Renal cortex interstitium (tissue), 11 donors: Measurements from ENCODE around the gene IFT25. TPM values are rescaled to one million over a fixed set of nuclear protein-coding genes. Genes with fewer than 3 reads are reported as not detected.

Source experiments
- DNase-seq, 11 donors: peaks; one replicate each; pipeline ENCODE4 v3.0.0-alpha.2; 2013; ENCODE audit warnings: low read depth in 9 of 11, low spot score in 4 of 11; ENCODE audit errors: extremely low read depth in 1 of 11
- polyA plus RNA-seq, 3 donors: library from polyadenylated mRNA; unstranded; fragments of 120-200 nt; gene quantifications; one replicate each; pipeline ENCODE4 v1.2.1, GENCODE V29; 2013; ENCODE audit not compliant: insufficient read length in 3 of 3

IFT25 gene
- polyA plus RNA-seq, 3 donors, result 44.7 to 56.1 (median 53.2) TPM

GRCh38 chr1:53967409-53968124, 22.1 kb upstream of the IFT25 start:
- no peak for DNase-seq

- DNase-seq, result no peak
Observed at GRCh38 chr1:53966794-53967193, 21.3 kb upstream of the IFT25 start.

GRCh38 chr1:53964109-53964508, 18.6 kb upstream of the IFT25 start:
- no peak for DNase-seq

DNA sequence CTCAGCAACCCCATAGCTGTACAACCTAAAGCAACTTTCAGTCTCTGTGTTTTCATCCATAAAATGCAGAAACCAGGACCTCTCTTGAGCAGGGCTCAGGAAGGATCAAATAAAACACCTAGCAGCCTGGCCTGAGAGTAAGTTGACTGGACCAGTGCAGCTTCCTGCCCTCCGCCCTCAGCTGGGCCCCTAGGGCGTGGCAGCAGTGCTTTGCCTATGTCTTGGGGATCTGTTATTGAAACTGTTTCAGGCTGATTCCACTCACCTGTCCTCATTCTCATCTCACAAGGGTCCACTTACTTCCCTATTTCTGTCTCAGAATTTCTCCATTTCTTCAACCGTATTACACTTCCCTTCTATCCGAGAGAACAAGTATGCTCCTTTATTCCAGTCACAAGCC, 18.0 kb upstream of the IFT25 start:
- DNase-seq, result no peak

GRCh38 chr1:53962395-53962794, 16.9 kb upstream of the IFT25 start:
- DNase-seq, result no peak

DNA sequence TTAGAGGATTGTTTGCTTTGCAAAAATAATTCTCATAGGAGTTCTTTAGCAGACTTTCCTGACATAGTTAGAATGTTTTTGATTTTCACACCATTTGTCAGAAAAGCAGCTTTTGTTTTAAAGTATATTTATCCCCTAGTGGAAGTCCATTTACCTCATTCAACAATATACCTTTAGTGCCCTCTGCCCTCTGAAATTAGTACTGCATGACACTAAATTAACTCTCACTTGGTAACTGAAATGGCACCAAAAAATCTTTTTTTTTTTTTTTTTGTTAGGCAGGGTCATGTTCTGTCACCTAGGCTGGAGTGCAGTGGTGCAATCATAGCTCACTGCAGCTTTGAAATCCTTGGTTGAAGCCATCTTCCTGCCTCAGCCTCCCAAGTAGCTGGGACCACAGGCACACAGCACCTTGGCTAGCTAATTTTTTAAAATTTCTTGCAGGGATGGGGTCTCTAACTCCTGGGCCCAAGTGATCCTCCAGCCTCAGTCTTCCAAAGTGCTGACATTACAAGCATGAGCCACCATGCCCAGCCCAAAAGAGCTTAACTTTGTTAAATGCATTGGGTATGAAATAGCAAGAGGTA, 14.3 kb upstream of the IFT25 start:
- DNase-seq, result no peak

DNA sequence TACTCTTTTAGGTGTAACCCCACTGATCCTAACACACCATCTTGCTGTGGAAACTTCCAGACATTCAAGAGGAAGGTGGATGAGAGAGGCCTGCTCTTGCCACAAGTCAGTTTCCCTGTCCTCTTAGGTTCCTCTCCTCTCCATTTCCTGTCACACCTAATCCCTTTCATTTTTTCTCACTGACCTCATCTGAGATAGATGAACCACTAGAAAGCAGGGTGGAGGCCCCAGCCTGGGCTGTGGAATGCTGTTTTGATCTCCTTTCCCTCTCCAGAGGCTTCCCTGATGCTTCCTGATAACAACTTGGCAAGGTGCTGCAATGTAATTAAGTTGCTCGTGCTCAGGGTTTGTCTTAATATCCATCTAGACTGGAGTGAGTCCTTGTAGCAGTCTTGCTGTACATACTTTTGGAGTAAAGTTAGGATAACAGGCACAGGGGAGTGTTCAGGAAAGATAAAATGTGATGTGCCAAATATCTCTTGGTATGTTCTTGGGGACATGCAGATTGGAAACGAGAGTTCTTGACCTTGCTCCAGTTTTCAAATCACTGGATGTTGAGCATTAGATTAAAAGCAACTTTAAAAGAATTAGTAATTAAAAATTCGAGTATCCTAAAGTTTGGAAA, 11.8 kb upstream of the IFT25 start:
- DNase-seq, result no peak

- DNase-seq, result no peak
Observed at GRCh38 chr1:53956308-53957168, 11.0 kb upstream of the IFT25 start.

DNA sequence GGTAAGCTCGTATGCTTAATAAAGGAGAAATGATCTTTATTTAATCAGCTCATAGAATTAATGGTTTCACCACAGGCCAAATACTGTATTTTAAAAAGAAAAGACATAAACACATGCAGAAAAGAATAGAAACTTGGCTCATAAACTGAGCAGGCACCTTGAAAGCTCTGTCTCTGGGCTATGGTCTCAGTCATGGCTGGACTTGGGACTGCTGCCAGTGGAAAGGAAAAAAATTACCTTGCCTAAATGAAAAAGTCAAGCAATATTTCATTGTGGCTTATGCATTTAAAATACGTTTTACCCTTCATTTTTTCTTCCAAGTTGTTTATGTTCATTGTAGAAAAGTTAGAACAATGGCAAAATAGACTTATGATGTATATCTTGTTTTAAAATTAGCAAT, 8.6 kb upstream of the IFT25 start:
- DNase-seq, result no peak

DNA sequence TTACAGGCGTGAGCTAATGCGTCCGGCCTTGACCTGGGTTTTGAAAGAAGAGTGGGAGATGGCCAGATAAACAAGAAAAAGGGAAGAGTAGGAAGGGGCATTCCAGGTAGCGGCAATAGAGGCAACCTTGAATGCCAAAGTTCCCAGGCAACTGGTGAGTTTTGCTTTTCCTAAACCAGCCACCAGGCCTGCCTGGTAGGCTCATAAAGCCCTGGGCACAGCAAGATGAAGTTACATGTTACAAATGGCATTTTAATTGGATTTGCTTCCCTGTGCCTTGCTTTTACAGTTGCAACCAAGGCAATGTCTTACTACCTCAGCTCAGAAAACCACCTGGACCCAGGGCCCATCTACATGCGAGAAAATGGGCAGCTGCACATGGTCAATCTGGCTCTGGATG, 6.2 kb upstream of the IFT25 start:
- no peak for DNase-seq

- DNase-seq, result peak in 6 of 11 donors; percentile 24 to 53 (median 44)
Observed at GRCh38 chr1:53949023-53949990, 3.8 kb upstream of the IFT25 start.

- no peak for DNase-seq
Observed at GRCh38 chr1:53948291-53948690, 2.8 kb upstream of the IFT25 start.

- no peak for DNase-seq
Observed at GRCh38 chr1:53947172-53947907, 1.8 kb upstream of the IFT25 start.

GRCh38 chr1:53946252-53947171, 1.0 kb upstream of the IFT25 start, which contains the start of gene LRRC42:
Gene LRRC42, plus strand, starts transcription at chr1:53946350. Its CDS starts 5,650 bp downstream, at chr1:53952000.
- peak in 2 of 11 donors; percentile 68 to 81 for DNase-seq

DNA sequence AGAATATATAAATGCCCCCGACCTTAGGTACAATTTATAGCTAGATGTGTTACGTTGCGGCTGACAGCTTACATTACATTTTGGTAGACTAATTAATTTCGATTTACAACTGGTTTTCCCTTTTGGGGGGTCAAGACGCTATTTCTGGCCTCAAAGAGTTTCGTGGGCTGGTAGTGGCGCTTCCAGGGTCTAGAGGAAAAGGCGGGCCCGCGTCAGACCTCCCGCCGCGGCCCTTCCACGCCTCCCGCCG, 391 bp downstream of the IFT25 start:
- peak in 1 of 11 donors; percentile 25 for DNase-seq

- no peak for DNase-seq
Observed at GRCh38 chr1:53944469-53945182, 873 bp downstream of the IFT25 start.
